ENCODE data around the gene CBLB.

CBLB gene

DNA sequence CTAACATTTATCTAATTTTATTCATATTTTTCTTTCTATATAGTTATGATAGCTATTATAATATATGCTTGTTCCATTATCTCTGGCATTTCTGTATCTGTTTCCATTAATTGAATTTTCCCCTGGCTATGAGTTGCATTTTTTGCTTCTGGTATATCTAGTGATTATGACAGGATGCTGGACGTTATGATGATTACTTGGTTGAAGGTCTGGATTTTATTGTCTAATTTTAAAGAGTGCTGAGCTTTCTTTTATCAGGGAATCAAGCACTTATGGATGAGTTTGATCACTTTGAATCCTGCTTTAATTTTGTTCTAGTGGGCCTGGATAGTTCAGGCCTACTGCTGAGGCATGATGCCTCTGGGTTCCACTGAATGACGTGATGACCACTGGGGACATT lies 229.7 kb downstream of the CBLB start:
- no peak for DNase-seq (ENCODE audit: low spot score)
- TF ChIP-seq, protein P1, sequence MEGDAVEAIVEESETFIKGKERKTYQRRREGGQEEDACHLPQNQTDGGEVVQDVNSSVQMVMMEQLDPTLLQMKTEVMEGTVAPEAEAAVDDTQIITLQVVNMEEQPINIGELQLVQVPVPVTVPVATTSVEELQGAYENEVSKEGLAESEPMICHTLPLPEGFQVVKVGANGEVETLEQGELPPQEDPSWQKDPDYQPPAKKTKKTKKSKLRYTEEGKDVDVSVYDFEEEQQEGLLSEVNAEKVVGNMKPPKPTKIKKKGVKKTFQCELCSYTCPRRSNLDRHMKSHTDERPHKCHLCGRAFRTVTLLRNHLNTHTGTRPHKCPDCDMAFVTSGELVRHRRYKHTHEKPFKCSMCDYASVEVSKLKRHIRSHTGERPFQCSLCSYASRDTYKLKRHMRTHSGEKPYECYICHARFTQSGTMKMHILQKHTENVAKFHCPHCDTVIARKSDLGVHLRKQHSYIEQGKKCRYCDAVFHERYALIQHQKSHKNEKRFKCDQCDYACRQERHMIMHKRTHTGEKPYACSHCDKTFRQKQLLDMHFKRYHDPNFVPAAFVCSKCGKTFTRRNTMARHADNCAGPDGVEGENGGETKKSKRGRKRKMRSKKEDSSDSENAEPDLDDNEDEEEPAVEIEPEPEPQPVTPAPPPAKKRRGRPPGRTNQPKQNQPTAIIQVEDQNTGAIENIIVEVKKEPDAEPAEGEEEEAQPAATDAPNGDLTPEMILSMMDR (IDR thresholded peaks at IDR 0.05; ENCODE audit: extremely low read depth, insufficient read depth, missing control alignments), result no peak
- in situ Hi-C loops (cut with MboI; ENCODE audit: low pct_unique_long_range_greater_than_20kb, low sequenced_read_pairs, unreplicated experiment), result no loop called here

DNA sequence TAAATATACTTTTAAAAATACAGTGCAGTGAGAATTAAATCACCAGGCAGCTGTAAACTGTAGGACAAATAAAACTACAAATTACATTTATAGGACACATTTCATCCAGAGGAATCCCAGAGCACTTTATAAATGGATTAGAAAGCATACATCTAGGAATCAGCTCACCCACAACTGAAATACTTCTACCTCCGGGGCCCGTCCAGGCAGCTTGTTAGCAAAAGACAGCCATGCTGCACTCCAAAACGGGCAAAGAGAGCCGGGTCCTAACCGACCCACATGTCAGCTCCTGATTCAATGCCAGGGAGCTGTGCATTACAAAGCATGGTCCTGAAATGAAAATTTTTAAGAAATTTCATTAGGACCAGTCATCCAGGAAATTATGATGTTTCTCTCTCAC lies 234.1 kb downstream of the CBLB start:
- in situ Hi-C loops (cut with MboI; ENCODE audit: low pct_unique_long_range_greater_than_20kb, low sequenced_read_pairs, unreplicated experiment), result no loop called here
- no peak for DNase-seq (ENCODE audit: low spot score)
- TF ChIP-seq, protein P1 (IDR thresholded peaks at IDR 0.05; ENCODE audit: extremely low read depth, insufficient read depth, missing control alignments), result no peak

DNA sequence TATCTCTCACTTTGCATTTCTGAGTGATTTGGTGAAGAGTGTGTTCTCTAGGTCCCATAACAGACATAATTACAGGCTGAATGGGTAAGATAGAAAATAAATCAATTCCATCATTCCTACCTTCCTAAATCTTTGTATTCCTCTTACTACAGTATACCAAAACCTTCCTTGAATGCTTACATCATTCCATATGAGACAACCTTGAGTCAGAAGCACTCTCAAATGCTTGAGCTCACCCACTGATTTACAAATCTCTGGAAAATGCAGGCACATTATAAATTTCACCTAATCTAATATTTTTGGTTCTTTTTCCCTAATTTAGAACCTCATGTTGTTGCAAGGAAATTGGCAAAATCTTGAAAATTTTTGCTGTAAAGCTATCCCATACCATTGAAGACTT lies 239.1 kb downstream of the CBLB start:
- no peak for DNase-seq (ENCODE audit: low spot score)
- in situ Hi-C loops (cut with MboI; ENCODE audit: low pct_unique_long_range_greater_than_20kb, low sequenced_read_pairs, unreplicated experiment), result no loop called here
- TF ChIP-seq, protein P1 (IDR thresholded peaks at IDR 0.05; ENCODE audit: extremely low read depth, insufficient read depth, missing control alignments), result no peak

DNA sequence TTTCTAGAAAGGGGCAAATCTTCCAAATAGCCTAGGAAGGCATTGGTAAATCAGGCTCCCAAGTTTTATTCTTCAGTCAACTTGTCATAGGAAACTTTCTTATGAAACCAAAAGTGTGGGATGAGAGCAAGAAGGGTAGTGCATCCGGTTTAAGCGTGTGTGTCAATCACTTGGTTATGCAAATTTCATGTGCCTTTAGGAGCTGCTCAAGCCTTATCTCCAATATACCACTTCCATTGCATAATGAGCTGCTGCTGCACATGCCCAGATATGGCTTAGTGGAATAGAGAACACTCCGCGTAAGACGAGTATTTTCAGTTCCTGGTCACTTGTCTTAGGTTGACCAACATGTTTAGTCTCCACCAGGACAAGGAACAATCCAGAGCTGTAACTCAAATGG lies 242.1 kb downstream of the CBLB start:
- in situ Hi-C loops (cut with MboI; ENCODE audit: low pct_unique_long_range_greater_than_20kb, low sequenced_read_pairs, unreplicated experiment), result no loop called here
- TF ChIP-seq, protein P1 (IDR thresholded peaks at IDR 0.05; ENCODE audit: extremely low read depth, insufficient read depth, missing control alignments), result no peak
- no peak for DNase-seq (ENCODE audit: low spot score)

DNA sequence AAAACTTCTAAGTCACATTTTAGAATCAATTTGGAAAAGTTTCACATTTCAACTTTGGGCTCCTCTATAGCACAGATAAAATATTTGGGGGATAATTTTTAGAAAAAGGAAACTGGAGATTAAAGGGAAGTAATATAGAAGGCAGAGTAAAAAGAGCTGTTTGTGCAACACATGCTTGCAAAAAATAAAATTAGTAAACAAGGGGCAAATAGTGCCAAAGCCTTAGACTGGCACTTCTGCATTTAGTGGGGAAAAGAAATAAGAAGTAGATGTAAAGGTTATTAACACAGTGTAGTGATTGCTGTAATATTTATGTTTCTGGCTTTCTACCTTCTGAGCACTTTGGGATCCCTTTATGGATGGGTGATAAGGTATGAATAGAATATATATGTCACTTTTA lies 246.6 kb downstream of the CBLB start:
- no peak for DNase-seq (ENCODE audit: low spot score)
- TF ChIP-seq, protein P1 (IDR thresholded peaks at IDR 0.05; ENCODE audit: extremely low read depth, insufficient read depth, missing control alignments), result no peak
- in situ Hi-C loops (cut with MboI; ENCODE audit: low pct_unique_long_range_greater_than_20kb, low sequenced_read_pairs, unreplicated experiment), result no loop called here

DNA sequence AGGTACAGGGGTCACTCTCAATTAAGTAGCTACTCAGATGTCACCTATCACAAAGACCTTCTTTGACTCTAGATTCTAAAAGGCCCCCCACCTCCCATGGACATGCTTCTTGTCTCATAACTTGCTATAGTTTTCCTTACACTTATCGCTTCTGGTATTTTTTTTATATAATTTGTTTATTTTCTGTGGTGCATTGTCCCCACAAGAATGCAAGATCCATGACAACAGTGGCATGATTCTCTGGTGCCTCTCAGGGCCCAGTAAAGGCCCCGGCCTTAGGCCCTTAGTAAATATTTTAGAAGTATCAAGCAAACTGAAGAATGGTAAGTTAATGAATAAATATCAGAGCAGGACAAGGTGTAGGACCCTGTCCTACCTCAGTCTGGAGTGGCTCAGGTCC lies 248.6 kb downstream of the CBLB start:
- DNase-seq (ENCODE audit: low spot score), result no peak
- in situ Hi-C loops (cut with MboI; ENCODE audit: low pct_unique_long_range_greater_than_20kb, low sequenced_read_pairs, unreplicated experiment), result no loop called here
- TF ChIP-seq, protein P1 (IDR thresholded peaks at IDR 0.05; ENCODE audit: extremely low read depth, insufficient read depth, missing control alignments), result no peak

DNA sequence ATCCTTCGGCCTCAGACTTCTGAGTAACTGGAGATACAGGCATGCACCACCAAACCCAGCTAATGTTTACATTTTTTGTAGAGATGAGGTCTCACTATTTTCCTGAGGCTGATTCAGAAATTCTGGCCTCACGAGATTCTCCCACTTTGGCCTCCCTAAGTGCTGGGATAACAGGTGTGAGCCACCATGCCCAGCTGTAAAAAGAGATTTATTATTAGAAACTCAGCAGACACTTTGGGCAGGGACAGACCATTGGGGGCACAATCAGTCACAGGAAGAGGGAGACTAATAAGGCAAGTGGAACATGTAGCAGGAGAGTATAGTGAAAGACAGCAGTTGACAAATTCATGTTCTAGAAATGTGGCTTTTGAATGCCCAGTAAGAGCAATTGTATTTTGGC lies 249.2 kb downstream of the CBLB start:
- no peak for DNase-seq (ENCODE audit: low spot score)
- TF ChIP-seq, protein P1 (IDR thresholded peaks at IDR 0.05; ENCODE audit: extremely low read depth, insufficient read depth, missing control alignments), result no peak
- in situ Hi-C loops (cut with MboI; ENCODE audit: low pct_unique_long_range_greater_than_20kb, low sequenced_read_pairs, unreplicated experiment), result no loop called here
